GM23338 (cell line): Measurements from ENCODE around the gene C4orf51. TPM values are rescaled to one million over a fixed set of nuclear protein-coding genes. Genes with fewer than 3 reads are reported as not detected.

Experiments used
- ATAC-seq: fragments of 200-7000 bp; cut with Tn5 transposase; 3 replicates; pipeline ENCODE4 v1.9.1; 2020
- DNase-seq: peaks from one replicate; pipeline ENCODE4 v3.0.0-alpha.2; 2015; ENCODE audit warnings: low spot score
- H2AFZ ChIP-seq: fragments of 200-600 bp; sonication (generic); 2 replicates; pipeline ENCODE4 v1.8.0; 2016; ENCODE audit warnings: antibody characterized with exemption, mild to moderate bottlenecking, moderate library complexity
- H3F3A ChIP-seq: fragments of 200-600 bp; sonication (generic); replicated peaks from 2 replicates; pipeline ENCODE4 v1.8.0; 2017; ENCODE audit warnings: antibody characterized with exemption, mixed run types, low read depth
- H3K27ac ChIP-seq: fragments of 200-600 bp; sonication (generic); 2 replicates; pipeline ENCODE4 v1.6.1; 2016; ENCODE audit warnings: low read depth
- H3K27me3 ChIP-seq: fragments of 200-600 bp; sonication (generic); 2 replicates; pipeline ENCODE4 v1.8.0; 2016; ENCODE audit warnings: mild to moderate bottlenecking, mixed run types, moderate library complexity; ENCODE audit not compliant: insufficient read depth
- H3K36me3 ChIP-seq: fragments of 200-600 bp; sonication (generic); 2 replicates; pipeline ENCODE4 v1.8.0; 2016; ENCODE audit warnings: mild to moderate bottlenecking; ENCODE audit not compliant: insufficient read depth
- H3K4me1 ChIP-seq: fragments of 200-600 bp; sonication (generic); 2 replicates; pipeline ENCODE4 v1.8.0; 2016; ENCODE audit warnings: mild to moderate bottlenecking, moderate library complexity; ENCODE audit not compliant: insufficient read depth
- H3K4me2 ChIP-seq: fragments of 200-600 bp; sonication (generic); 2 replicates; pipeline ENCODE4 v1.7.1; 2017; ENCODE audit warnings: mixed run types
- H3K4me3 ChIP-seq: fragments of 200-600 bp; sonication (generic); 2 replicates; pipeline ENCODE4 v1.6.1; 2016; ENCODE audit warnings: mixed run types
- H3K79me2 ChIP-seq: fragments of 200-600 bp; sonication (generic); replicated peaks from 2 replicates; pipeline ENCODE4 v1.8.0; 2017; ENCODE audit warnings: mild to moderate bottlenecking; ENCODE audit not compliant: insufficient read depth
- H3K9me2 ChIP-seq: fragments of 200-600 bp; sonication (generic); 2 replicates; pipeline ENCODE4 v1.8.0; 2017; ENCODE audit not compliant: insufficient read depth
- H4K20me1 ChIP-seq: fragments of 200-600 bp; sonication (generic); replicated peaks from 2 replicates; pipeline ENCODE4 v1.8.0; 2017; ENCODE audit warnings: mild to moderate bottlenecking; ENCODE audit not compliant: insufficient read depth
- H3K27ac Mint-ChIP-seq: 2 replicates; pipeline ENCODE4 v1.8.0; 2020; ENCODE audit warnings: inconsistent platforms, mild to moderate bottlenecking, moderate library complexity, mixed read lengths
- H3K27me3 Mint-ChIP-seq: 3 replicates; pipeline ENCODE4 v1.8.0; 2022; ENCODE audit warnings: low read depth, mild to moderate bottlenecking, moderate library complexity, mixed read lengths, inconsistent platforms; ENCODE audit not compliant: insufficient read depth, poor library complexity
- H3K36me3 Mint-ChIP-seq: 3 replicates; pipeline ENCODE4 v1.8.0; 2021; ENCODE audit warnings: low read depth, mild to moderate bottlenecking, inconsistent platforms, moderate library complexity, mixed read lengths
- H3K4me1 Mint-ChIP-seq: 3 replicates; pipeline ENCODE4 v1.8.0; 2020; ENCODE audit warnings: mild to moderate bottlenecking, inconsistent platforms, mixed read lengths
- H3K4me3 Mint-ChIP-seq: 3 replicates; pipeline ENCODE4 v1.8.0; 2021; ENCODE audit warnings: moderate library complexity, mild to moderate bottlenecking, inconsistent platforms, mixed read lengths
- H3K9me3 Mint-ChIP-seq: 3 replicates; pipeline ENCODE4 v1.8.0; 2020; ENCODE audit warnings: moderate library complexity, mild to moderate bottlenecking, inconsistent platforms, mixed read lengths
- CREB1 ChIP-seq: fragments of 250-450 bp; sonication (Bioruptor Pico); IDR thresholded peaks from 2 replicates; pipeline ENCODE4 v1.5.0; 2020; ENCODE audit warnings: low read depth, mild to moderate bottlenecking, moderate library complexity
- EZH2 ChIP-seq: fragments of 200-600 bp; sonication (generic); IDR thresholded peaks from one replicate; pipeline ENCODE4 v1.8.0; 2017; ENCODE audit warnings: antibody characterized with exemption, mild to moderate bottlenecking, low read depth; ENCODE audit not compliant: unreplicated experiment
- EZH2phosphoT487 ChIP-seq: fragments of 200-600 bp; sonication (generic); IDR thresholded peaks from one replicate; pipeline ENCODE4 v1.8.1; 2018; ENCODE audit warnings: antibody characterized with exemption; ENCODE audit not compliant: unreplicated experiment
- JUNB ChIP-seq: IDR thresholded peaks from one replicate; pipeline ENCODE4 v1.6.1; 2016; ENCODE audit warnings: antibody characterized with exemption; ENCODE audit not compliant: unreplicated experiment
- NANOG ChIP-seq: IDR thresholded peaks from 2 replicates; pipeline ENCODE4 v1.6.1; 2016; ENCODE audit warnings: antibody characterized with exemption, borderline replicate concordance
- POLR2AphosphoS5 ChIP-seq: IDR thresholded peaks from 2 replicates; pipeline ENCODE4 v1.6.1; 2016; ENCODE audit warnings: antibody characterized with exemption, low read depth
- STAT1 ChIP-seq: IDR thresholded peaks from one replicate; pipeline ENCODE4 v1.6.1; 2016; ENCODE audit warnings: antibody characterized with exemption; ENCODE audit not compliant: unreplicated experiment
- ZNF114 ChIP-seq: fragments of 250-450 bp; sonication (Bioruptor Pico); IDR thresholded peaks from 2 replicates; pipeline ENCODE4 v1.5.0; 2020; ENCODE audit warnings: mild to moderate bottlenecking, moderate library complexity
- ZNF331 ChIP-seq: fragments of 250-450 bp; sonication (Bioruptor Pico); IDR thresholded peaks from 2 replicates; pipeline ENCODE4 v1.5.0; 2020; ENCODE audit warnings: low read depth, mild to moderate bottlenecking, moderate library complexity
- polyA plus RNA-seq: library from polyadenylated mRNA; unstranded; fragments of >200 nt; fragmentation: Nextera tagmentation; extraction: Ambion mirVana; gene quantifications from 2 replicates; pipeline ENCODE4 v1.2.1, GENCODE V29; 2016
- total RNA-seq: library from RNA; depleted of rRNA; stranded (reverse); fragments of >200 nt; shearing (Covaris generic); gene quantifications from 2 replicates; pipeline ENCODE4 v1.2.3, GENCODE V29; 2014
- TF ChIP-seq, protein P1 (sequence below): IDR thresholded peaks from 2 replicates; pipeline ENCODE4 v1.6.1; 2016; ENCODE audit warnings: antibody characterized with exemption
- TF ChIP-seq, protein P2 (sequence below): fragments of 250-450 bp; sonication (Bioruptor Pico); IDR thresholded peaks from 2 replicates; pipeline ENCODE4 v1.5.0; 2020; ENCODE audit warnings: mild to moderate bottlenecking, moderate library complexity
- TF ChIP-seq, protein P3 (sequence below): IDR thresholded peaks from one replicate; pipeline ENCODE4 v1.6.1; 2018; ENCODE audit warnings: antibody characterized with exemption; ENCODE audit not compliant: unreplicated experiment
- TF ChIP-seq, protein P4 (sequence below), 2 experiments: fragments of 200-600 bp in 1 of 2; sonication (generic) in 1 of 2; conservative IDR thresholded peaks; 2 replicates each; pipeline versions ENCODE4 v1.5.1 to v1.6.1; 2016 to 2017; ENCODE audit warnings: antibody characterized with exemption in 2 of 2, low read depth in 2 of 2, mild to moderate bottlenecking in 2 of 2, moderate library complexity in 1 of 2

The C4orf51 gene
- total and polyA plus RNA-seq, 2 experiments from 2014 or later: not detected

DNA sequence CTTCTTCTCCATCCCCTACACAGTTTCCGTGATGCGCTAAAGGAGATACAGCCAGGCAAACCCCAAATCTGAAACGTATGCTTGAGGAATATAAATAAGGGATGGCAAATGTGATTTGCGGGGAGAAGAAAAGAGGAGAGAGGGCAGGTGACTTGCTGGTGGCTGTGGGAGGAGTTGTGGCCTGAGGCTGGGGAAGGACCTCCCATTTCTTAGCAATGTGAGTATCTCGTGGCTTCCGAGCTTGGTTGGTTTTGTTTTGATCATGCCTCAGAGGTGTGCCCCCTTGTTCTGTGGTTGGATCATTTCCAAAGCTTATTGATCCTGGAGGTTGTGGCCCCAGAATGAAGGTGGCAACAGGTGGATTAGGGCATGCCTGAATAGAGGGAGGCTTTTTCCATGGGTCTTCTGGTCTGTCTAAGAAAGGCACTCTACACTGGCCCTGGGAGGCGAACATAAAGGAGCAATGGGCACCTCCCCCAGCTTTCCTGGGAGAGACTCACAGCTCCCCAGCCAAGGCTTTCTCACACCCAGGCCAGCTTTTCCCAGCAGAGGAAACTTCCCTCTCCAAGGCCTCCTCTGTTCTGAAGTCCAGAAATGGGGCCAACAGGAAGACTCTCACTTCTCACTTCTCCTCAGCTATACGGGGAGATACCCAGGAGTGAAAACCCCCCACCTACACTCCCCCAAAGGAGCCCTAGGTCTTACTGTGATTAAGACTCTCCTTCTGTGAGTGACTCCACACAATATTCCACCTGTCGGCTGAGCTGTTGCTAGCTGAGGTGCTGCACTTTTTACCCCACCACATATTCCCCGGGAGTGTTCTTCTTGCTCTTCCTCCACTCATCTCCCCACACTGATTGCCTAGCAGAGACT is 40.0 kb downstream of the C4orf51 start:
- peaks cover 9% of the 10 kb centered on the region; the same call in 1 of the 2 replicates for H3K4me1 ChIP-seq
- Mint-ChIP-seq H3K9me3 (peaks cover 16% of the 10 kb centered on the region), H3K4me1 (peaks cover 10% of the 10 kb centered on the region), H3K4me3 (no peak overlapping the region), H3K36me3 (peaks cover 16% of the 10 kb centered on the region), H3K27ac (no peak overlapping the region; the same call in 1 of the 2 replicates), H3K27me3 (peaks cover 4% of the 10 kb centered on the region)
- H3K27ac ChIP-seq: no peak overlapping the region
- H2AFZ ChIP-seq: peak overlapping the region; percentile 80
- no peaks in the 10 kb centered on the region for H3K27me3 ChIP-seq
- H3K4me2 ChIP-seq: no peak overlapping the region
- ATAC-seq (peak; percentile 31; the same call in 1 of the 3 replicates), DNase-seq (peak; percentile 17)
- TF ChIP-seq ZNF114 (no peak), EZH2 (no peak), POLR2AphosphoS5 (no peak), ZNF331 (no peak), NANOG (no peak), JUNB (no peak), EZH2phosphoT487 (no peak), CREB1 (CRISPR knock-in tag) (no peak), STAT1 (no peak)
- TF ChIP-seq, protein P1, sequence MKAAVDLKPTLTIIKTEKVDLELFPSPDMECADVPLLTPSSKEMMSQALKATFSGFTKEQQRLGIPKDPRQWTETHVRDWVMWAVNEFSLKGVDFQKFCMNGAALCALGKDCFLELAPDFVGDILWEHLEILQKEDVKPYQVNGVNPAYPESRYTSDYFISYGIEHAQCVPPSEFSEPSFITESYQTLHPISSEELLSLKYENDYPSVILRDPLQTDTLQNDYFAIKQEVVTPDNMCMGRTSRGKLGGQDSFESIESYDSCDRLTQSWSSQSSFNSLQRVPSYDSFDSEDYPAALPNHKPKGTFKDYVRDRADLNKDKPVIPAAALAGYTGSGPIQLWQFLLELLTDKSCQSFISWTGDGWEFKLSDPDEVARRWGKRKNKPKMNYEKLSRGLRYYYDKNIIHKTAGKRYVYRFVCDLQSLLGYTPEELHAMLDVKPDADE: no peak
- TF ChIP-seq, protein P2, sequence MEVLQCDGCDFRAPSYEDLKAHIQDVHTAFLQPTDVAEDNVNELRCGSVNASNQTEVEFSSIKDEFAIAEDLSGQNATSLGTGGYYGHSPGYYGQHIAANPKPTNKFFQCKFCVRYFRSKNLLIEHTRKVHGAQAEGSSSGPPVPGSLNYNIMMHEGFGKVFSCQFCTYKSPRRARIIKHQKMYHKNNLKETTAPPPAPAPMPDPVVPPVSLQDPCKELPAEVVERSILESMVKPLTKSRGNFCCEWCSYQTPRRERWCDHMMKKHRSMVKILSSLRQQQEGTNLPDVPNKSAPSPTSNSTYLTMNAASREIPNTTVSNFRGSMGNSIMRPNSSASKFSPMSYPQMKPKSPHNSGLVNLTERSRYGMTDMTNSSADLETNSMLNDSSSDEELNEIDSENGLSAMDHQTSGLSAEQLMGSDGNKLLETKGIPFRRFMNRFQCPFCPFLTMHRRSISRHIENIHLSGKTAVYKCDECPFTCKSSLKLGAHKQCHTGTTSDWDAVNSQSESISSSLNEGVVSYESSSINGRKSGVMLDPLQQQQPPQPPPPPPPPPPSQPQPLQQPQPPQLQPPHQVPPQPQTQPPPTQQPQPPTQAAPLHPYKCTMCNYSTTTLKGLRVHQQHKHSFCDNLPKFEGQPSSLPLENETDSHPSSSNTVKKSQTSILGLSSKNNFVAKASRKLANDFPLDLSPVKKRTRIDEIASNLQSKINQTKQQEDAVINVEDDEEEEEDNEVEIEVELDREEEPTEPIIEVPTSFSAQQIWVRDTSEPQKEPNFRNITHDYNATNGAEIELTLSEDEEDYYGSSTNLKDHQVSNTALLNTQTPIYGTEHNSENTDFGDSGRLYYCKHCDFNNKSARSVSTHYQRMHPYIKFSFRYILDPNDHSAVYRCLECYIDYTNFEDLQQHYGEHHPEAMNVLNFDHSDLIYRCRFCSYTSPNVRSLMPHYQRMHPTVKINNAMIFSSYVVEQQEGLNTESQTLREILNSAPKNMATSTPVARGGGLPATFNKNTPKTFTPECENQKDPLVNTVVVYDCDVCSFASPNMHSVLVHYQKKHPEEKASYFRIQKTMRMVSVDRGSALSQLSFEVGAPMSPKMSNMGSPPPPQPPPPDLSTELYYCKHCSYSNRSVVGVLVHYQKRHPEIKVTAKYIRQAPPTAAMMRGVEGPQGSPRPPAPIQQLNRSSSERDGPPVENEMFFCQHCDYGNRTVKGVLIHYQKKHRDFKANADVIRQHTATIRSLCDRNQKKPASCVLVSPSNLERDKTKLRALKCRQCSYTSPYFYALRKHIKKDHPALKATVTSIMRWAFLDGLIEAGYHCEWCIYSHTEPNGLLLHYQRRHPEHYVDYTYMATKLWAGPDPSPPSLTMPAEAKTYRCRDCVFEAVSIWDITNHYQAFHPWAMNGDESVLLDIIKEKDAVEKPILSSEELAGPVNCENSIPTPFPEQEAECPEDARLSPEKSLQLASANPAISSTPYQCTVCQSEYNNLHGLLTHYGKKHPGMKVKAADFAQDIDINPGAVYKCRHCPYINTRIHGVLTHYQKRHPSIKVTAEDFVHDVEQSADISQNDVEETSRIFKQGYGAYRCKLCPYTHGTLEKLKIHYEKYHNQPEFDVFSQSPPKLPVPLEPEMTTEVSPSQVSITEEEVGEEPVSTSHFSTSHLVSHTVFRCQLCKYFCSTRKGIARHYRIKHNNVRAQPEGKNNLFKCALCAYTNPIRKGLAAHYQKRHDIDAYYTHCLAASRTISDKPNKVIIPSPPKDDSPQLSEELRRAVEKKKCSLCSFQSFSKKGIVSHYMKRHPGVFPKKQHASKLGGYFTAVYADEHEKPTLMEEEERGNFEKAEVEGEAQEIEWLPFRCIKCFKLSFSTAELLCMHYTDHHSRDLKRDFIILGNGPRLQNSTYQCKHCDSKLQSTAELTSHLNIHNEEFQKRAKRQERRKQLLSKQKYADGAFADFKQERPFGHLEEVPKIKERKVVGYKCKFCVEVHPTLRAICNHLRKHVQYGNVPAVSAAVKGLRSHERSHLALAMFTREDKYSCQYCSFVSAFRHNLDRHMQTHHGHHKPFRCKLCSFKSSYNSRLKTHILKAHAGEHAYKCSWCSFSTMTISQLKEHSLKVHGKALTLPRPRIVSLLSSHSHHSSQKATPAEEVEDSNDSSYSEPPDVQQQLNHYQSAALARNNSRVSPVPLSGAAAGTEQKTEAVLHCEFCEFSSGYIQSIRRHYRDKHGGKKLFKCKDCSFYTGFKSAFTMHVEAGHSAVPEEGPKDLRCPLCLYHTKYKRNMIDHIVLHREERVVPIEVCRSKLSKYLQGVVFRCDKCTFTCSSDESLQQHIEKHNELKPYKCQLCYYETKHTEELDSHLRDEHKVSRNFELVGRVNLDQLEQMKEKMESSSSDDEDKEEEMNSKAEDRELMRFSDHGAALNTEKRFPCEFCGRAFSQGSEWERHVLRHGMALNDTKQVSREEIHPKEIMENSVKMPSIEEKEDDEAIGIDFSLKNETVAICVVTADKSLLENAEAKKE: no peak
- TF ChIP-seq, protein P3, sequence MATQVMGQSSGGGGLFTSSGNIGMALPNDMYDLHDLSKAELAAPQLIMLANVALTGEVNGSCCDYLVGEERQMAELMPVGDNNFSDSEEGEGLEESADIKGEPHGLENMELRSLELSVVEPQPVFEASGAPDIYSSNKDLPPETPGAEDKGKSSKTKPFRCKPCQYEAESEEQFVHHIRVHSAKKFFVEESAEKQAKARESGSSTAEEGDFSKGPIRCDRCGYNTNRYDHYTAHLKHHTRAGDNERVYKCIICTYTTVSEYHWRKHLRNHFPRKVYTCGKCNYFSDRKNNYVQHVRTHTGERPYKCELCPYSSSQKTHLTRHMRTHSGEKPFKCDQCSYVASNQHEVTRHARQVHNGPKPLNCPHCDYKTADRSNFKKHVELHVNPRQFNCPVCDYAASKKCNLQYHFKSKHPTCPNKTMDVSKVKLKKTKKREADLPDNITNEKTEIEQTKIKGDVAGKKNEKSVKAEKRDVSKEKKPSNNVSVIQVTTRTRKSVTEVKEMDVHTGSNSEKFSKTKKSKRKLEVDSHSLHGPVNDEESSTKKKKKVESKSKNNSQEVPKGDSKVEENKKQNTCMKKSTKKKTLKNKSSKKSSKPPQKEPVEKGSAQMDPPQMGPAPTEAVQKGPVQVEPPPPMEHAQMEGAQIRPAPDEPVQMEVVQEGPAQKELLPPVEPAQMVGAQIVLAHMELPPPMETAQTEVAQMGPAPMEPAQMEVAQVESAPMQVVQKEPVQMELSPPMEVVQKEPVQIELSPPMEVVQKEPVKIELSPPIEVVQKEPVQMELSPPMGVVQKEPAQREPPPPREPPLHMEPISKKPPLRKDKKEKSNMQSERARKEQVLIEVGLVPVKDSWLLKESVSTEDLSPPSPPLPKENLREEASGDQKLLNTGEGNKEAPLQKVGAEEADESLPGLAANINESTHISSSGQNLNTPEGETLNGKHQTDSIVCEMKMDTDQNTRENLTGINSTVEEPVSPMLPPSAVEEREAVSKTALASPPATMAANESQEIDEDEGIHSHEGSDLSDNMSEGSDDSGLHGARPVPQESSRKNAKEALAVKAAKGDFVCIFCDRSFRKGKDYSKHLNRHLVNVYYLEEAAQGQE: no peak
- TF ChIP-seq, protein P4, sequence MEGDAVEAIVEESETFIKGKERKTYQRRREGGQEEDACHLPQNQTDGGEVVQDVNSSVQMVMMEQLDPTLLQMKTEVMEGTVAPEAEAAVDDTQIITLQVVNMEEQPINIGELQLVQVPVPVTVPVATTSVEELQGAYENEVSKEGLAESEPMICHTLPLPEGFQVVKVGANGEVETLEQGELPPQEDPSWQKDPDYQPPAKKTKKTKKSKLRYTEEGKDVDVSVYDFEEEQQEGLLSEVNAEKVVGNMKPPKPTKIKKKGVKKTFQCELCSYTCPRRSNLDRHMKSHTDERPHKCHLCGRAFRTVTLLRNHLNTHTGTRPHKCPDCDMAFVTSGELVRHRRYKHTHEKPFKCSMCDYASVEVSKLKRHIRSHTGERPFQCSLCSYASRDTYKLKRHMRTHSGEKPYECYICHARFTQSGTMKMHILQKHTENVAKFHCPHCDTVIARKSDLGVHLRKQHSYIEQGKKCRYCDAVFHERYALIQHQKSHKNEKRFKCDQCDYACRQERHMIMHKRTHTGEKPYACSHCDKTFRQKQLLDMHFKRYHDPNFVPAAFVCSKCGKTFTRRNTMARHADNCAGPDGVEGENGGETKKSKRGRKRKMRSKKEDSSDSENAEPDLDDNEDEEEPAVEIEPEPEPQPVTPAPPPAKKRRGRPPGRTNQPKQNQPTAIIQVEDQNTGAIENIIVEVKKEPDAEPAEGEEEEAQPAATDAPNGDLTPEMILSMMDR (conservative IDR thresholded peaks at IDR 0.05; ENCODE audit: low read depth in 2 of 2): no peak
- H3K9me2 ChIP-seq: peaks cover 10% of the 10 kb centered on the region
- no peak overlapping the region for H3K4me3 ChIP-seq
- H3K36me3 ChIP-seq: no peaks in the 10 kb centered on the region
- H3K79me2 ChIP-seq: no peaks in the 10 kb centered on the region
- H4K20me1 ChIP-seq: no peaks in the 10 kb centered on the region
- H3F3A ChIP-seq: 0 out of 2 replicates have a peak, but pooled peaks cover 3% of the 10 kb centered on the region
